Hepatocyte (in vitro differentiated cells): ENCODE measurements around the gene AQP12A. TPM values are rescaled to one million over a fixed set of nuclear protein-coding genes. Genes with fewer than 3 reads are reported as not detected.

Source experiments
- DNase-seq: peaks from one replicate; pipeline ENCODE4 v3.0.0-alpha.2; 2016; ENCODE audit warnings: low spot score
- H2AFZ ChIP-seq: fragments of 200-600 bp; sonication (generic); 2 replicates; pipeline ENCODE4 v1.6.0; 2016; ENCODE audit warnings: antibody characterized with exemption, mild to moderate bottlenecking
- H3K27ac ChIP-seq: fragments of 200-600 bp; sonication (generic); 2 replicates; pipeline ENCODE4 v1.5.1; 2016; ENCODE audit warnings: mild to moderate bottlenecking
- H3K27me3 ChIP-seq: fragments of 200-600 bp; sonication (generic); 2 replicates; pipeline ENCODE4 v1.6.1; 2016
- H3K36me3 ChIP-seq: fragments of 200-600 bp; sonication (generic); replicated peaks from 2 replicates; pipeline ENCODE4 v1.5.1; 2016; ENCODE audit warnings: low read depth; ENCODE audit not compliant: insufficient read depth
- H3K4me1 ChIP-seq: fragments of 200-600 bp; sonication (generic); 2 replicates; pipeline ENCODE4 v1.5.1; 2016; ENCODE audit warnings: mild to moderate bottlenecking, moderate library complexity; ENCODE audit not compliant: insufficient read depth
- H3K4me2 ChIP-seq: fragments of 200-600 bp; sonication (generic); 2 replicates; pipeline ENCODE4 v1.6.0; 2016
- H3K4me3 ChIP-seq: fragments of 200-600 bp; sonication (generic); 2 replicates; pipeline ENCODE4 v1.5.1; 2016; ENCODE audit warnings: mild to moderate bottlenecking
- H3K79me2 ChIP-seq: fragments of 200-600 bp; sonication (generic); 2 replicates; pipeline ENCODE4 v1.6.0; 2017; ENCODE audit warnings: mild to moderate bottlenecking
- H3K9me2 ChIP-seq: fragments of 200-600 bp; sonication (generic); replicated peaks from 2 replicates; pipeline ENCODE4 v1.6.0; 2017; ENCODE audit warnings: mild to moderate bottlenecking; ENCODE audit not compliant: insufficient read depth
- H3K9me3 ChIP-seq: fragments of 200-600 bp; sonication (generic); 2 replicates; pipeline ENCODE4 v1.5.1; 2016; ENCODE audit warnings: low read depth, mild to moderate bottlenecking
- H4K20me1 ChIP-seq: fragments of 200-600 bp; sonication (generic); 2 replicates; pipeline ENCODE4 v1.6.0; 2016; ENCODE audit warnings: mild to moderate bottlenecking; ENCODE audit not compliant: insufficient read depth, poor library complexity, severe bottlenecking
- CTCF ChIP-seq: fragments of 200-600 bp; sonication (generic); IDR thresholded peaks from 2 replicates; pipeline ENCODE4 v1.5.1; 2016; ENCODE audit warnings: antibody characterized with exemption, mild to moderate bottlenecking; ENCODE audit not compliant: poor library complexity
- EZH2 ChIP-seq: fragments of 200-600 bp; sonication (generic); IDR thresholded peaks from 2 replicates; pipeline ENCODE4 v1.6.1; 2016; ENCODE audit warnings: antibody characterized with exemption, mild to moderate bottlenecking, borderline replicate concordance
- EZH2phosphoT487 ChIP-seq: fragments of 200-600 bp; sonication (generic); IDR thresholded peaks from one replicate; pipeline ENCODE4 v1.6.1; 2018; ENCODE audit warnings: antibody characterized with exemption, mild to moderate bottlenecking, low read depth, moderate library complexity; ENCODE audit not compliant: unreplicated experiment, severe bottlenecking
- WGBS: methylation state at CpG from one replicate; pipeline ENCODE4 v1.1.6; 2016; ENCODE audit warnings: low lambda C conversion rate; ENCODE audit errors: missing lambda C conversion rate; 5-methylcytosine and 5-hydroxymethylcytosine counted together
- polyA plus RNA-seq: library from polyadenylated mRNA; unstranded; fragments of >200 nt; fragmentation: Nextera tagmentation; extraction: Ambion mirVana; gene quantifications from 2 replicates; pipeline ENCODE4 v1.2.1, GENCODE V29; 2016
- total RNA-seq: library from RNA; depleted of rRNA; stranded (reverse); fragments of >200 nt; gene quantifications from 2 replicates; pipeline ENCODE4 v1.2.3, GENCODE V29; 2014

The AQP12A gene
- total and polyA plus RNA-seq, 2 experiments from 2014 or later, result not detected

- Histone ChIP-seq H3K27me3 (no peaks in the 10 kb centered on the region), H2AFZ (no peak overlapping the region), H3K79me2 (no peaks in the 10 kb centered on the region), H3K27ac (no peak overlapping the region), H3K4me1 (no peaks in the 10 kb centered on the region), H3K4me3 (no peak overlapping the region), H3K9me3 (no peaks in the 10 kb centered on the region), H3K4me2 (no peak overlapping the region), H3K36me3 (no peaks in the 10 kb centered on the region), H3K9me2 (no peaks in the 10 kb centered on the region), H4K20me1 (no peaks in the 10 kb centered on the region)
- WGBS, result 81% methylated on average over 10 of the region's 10 CpGs
- DNase-seq, result no peak
- TF ChIP-seq CTCF, result no peak
- TF ChIP-seq EZH2phosphoT487, result no peak
- no peak for TF ChIP-seq EZH2
Measured at GRCh38 chr2:240730501-240731177, 39.0 kb downstream of the AQP12A start.

GRCh38 chr2:240731178-240731545, 39.5 kb downstream of the AQP12A start:
- 86% methylated on average over 7 of the region's 9 CpGs for WGBS
- no peaks in the 10 kb centered on the region for H4K20me1 ChIP-seq
- no peaks in the 10 kb centered on the region for H3K36me3 ChIP-seq
- no peak for DNase-seq
- no peaks in the 10 kb centered on the region for H3K79me2 ChIP-seq
- no peaks in the 10 kb centered on the region for H3K27me3 ChIP-seq
- no peaks in the 10 kb centered on the region for H3K9me3 ChIP-seq
- H3K9me2 ChIP-seq, result no peaks in the 10 kb centered on the region
- H3K27ac ChIP-seq, result no peak overlapping the region
- H3K4me1 ChIP-seq, result no peaks in the 10 kb centered on the region
- TF ChIP-seq EZH2phosphoT487, result no peak
- no peak for TF ChIP-seq EZH2
- no peak for TF ChIP-seq CTCF
- no peak overlapping the region for H2AFZ ChIP-seq
- H3K4me2 ChIP-seq, result no peak overlapping the region
- H3K4me3 ChIP-seq, result no peak overlapping the region

GRCh38 chr2:240732184-240732583, 40.5 kb downstream of the AQP12A start:
- H3K36me3 ChIP-seq, result no peaks in the 10 kb centered on the region
- no peaks in the 10 kb centered on the region for H3K27me3 ChIP-seq

More at GRCh38 chr2:240732184-240732583, 40.5 kb downstream of the AQP12A start:
- DNase-seq, result no peak
- WGBS, result no CpG with 5 or more reads among the region's 5 CpGs
- Histone ChIP-seq H4K20me1 (no peaks in the 10 kb centered on the region), H3K4me1 (peaks cover 3% of the 10 kb centered on the region), H3K4me2 (no peak overlapping the region), H3K27ac (no peak overlapping the region), H3K79me2 (no peaks in the 10 kb centered on the region), H3K9me2 (no peaks in the 10 kb centered on the region), H3K9me3 (no peaks in the 10 kb centered on the region), H3K4me3 (no peak overlapping the region), H2AFZ (no peak overlapping the region)
- TF ChIP-seq CTCF (no peak), EZH2 (no peak), EZH2phosphoT487 (no peak)
